A673 (cell line): ENCODE results near the gene MFSD2A.

Experiments used
- CTCF ChIP-seq: fragments of 300-800, 200-600 bp; sonication (generic); conservative IDR thresholded peaks from 2 replicates; pipeline ENCODE4 v1.5.1; 2017; ENCODE audit warnings: low read depth, mild to moderate bottlenecking, antibody characterized with exemption, low read length, moderate library complexity, mixed read lengths
- EZH2 ChIP-seq: fragments of 200-600 bp; sonication (generic); IDR thresholded peaks from 2 replicates; pipeline ENCODE4 v1.6.1; 2017; ENCODE audit warnings: borderline replicate concordance, low read depth, mild to moderate bottlenecking, mixed read lengths, antibody characterized with exemption, low read length; ENCODE audit not compliant: poor library complexity, severe bottlenecking

DNA sequence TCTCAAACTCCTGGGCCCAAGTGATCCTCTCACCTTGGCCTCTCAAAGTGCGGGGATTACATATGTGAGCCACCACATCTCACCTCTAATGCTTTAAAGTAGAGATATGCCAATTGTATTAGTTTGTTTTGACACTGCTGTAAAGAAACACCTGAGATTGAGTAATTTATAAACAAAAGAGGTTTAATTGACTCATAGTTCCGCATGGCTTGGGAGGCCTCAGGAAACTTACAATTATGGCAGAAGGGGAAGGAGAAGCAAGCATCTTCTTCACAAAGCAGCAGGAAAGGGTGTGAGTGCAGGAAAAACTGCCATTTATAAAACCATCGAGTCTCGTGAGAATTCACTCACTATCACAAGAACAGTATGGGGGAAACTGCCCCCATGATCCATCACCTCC, 49.8 kb upstream of the MFSD2A start:
- TF ChIP-seq CTCF (no peak), EZH2 (no peak)
